ENCODE data around the gene STK32C.

The STK32C gene

GRCh38 chr10:132189016-132189415 is 118.7 kb downstream of the STK32C start:
- no peak for TF ChIP-seq CTCF (conservative IDR thresholded peaks at IDR 0.05; ENCODE audit: control insufficient read depth, insufficient read depth, low read depth, low read length)
- no peak for DNase-seq (ENCODE audit: low read depth)
- H3K4me3 ChIP-seq (ENCODE audit: control insufficient read depth, low read depth, low read length): no peak overlapping the region

GRCh38 chr10:132188331-132188730 is 119.4 kb downstream of the STK32C start:
- no peak overlapping the region for H3K4me3 ChIP-seq (ENCODE audit: control insufficient read depth, low read depth, low read length)

GRCh38 chr10:132187430-132188138 is 120.2 kb downstream of the STK32C start:
- no peak for DNase-seq (ENCODE audit: low read depth)
- TF ChIP-seq CTCF (conservative IDR thresholded peaks at IDR 0.05; ENCODE audit: control insufficient read depth, insufficient read depth, low read depth, low read length): no peak
- H3K4me3 ChIP-seq (ENCODE audit: control insufficient read depth, low read depth, low read length): no peak overlapping the region

More at GRCh38 chr10:132188331-132188730, 119.4 kb downstream of the STK32C start:
- DNase-seq (ENCODE audit: low read depth): no peak
- no peak for TF ChIP-seq CTCF (conservative IDR thresholded peaks at IDR 0.05; ENCODE audit: control insufficient read depth, insufficient read depth, low read depth, low read length)

- DNase-seq (ENCODE audit: low read depth): no peak
- no peak within 1 kb of the TSS for H3K4me3 ChIP-seq (ENCODE audit: control insufficient read depth, low read depth, low read length)
- TF ChIP-seq CTCF (conservative IDR thresholded peaks at IDR 0.05; ENCODE audit: control insufficient read depth, insufficient read depth, low read depth, low read length): no peak
These were observed 121.0 kb downstream of the STK32C start, which contains the start of gene DPYSL4 for GRCh38 chr10:132186488-132187429. DPYSL4 (plus strand) TSS chr10:132186948; CDS start chr10:132187064, 116 bp downstream.

GRCh38 chr10:132185601-132186487 is 121.9 kb downstream of the STK32C start:
- H3K4me3 ChIP-seq (ENCODE audit: control insufficient read depth, low read depth, low read length): no peak overlapping the region
- no peak for TF ChIP-seq CTCF (conservative IDR thresholded peaks at IDR 0.05; ENCODE audit: control insufficient read depth, insufficient read depth, low read depth, low read length)
- no peak for DNase-seq (ENCODE audit: low read depth)

All from fibroblast of mammary gland (primary cell).